K562 (cell line): ENCODE results near the gene CEBPB. TPM values are rescaled to one million over a fixed set of nuclear protein-coding genes. Genes with fewer than 3 reads are reported as not detected.

Experiments used
- CC2D1A ChIP-seq: fragments of 450-650 bp; IDR thresholded peaks from 2 replicates; pipeline ENCODE4 v1.6.1; 2017; ENCODE audit warnings: mild to moderate bottlenecking
- HNRNPK ChIP-seq: fragments of 200-400 bp; formaldehyde crosslinking; IDR thresholded peaks from one replicate; pipeline ENCODE4 v1.6.1; 2018; ENCODE audit warnings: mild to moderate bottlenecking, low read depth, low read length; ENCODE audit not compliant: poor library complexity, severe bottlenecking
- NRF1 ChIP-seq, 2 experiments: fragments of 450-650 bp; IDR thresholded peaks in 1 of 2; conservative IDR thresholded peaks in 1 of 2; 2 replicates each; pipeline ENCODE4 v1.6.1; 2014; ENCODE audit warnings: mild to moderate bottlenecking in 2 of 2
- POU5F1 ChIP-seq: fragments of 150-350 bp; IDR thresholded peaks from 2 replicates; pipeline ENCODE4 v1.6.1; 2014; ENCODE audit warnings: borderline replicate concordance, low read length, low read depth, mild to moderate bottlenecking; ENCODE audit not compliant: partially characterized antibody
- RAD21 ChIP-seq, 2 experiments: fragments of 250-450 bp in 1 of 2; fragments of 450-650 bp in 1 of 2; sonication (Bioruptor Pico) in 1 of 2; formaldehyde crosslinking in 1 of 2; IDR thresholded peaks in 1 of 2; conservative IDR thresholded peaks in 1 of 2; 2 replicates each; pipeline versions ENCODE4 v1.4.0 to v1.8.0; 2020 to 2022; ENCODE audit warnings: mild to moderate bottlenecking in 2 of 2, moderate library complexity in 1 of 2
- RBM22 ChIP-seq: fragments of 200-400 bp; formaldehyde crosslinking; IDR thresholded peaks from 2 replicates; pipeline ENCODE4 v1.6.1; 2018; ENCODE audit warnings: low read length, low read depth; ENCODE audit not compliant: poor library complexity, severe bottlenecking
- SP1 ChIP-seq: sonication (generic); formaldehyde crosslinking; IDR thresholded peaks from 2 replicates; pipeline ENCODE4 v1.8.1; 2022; ENCODE audit warnings: mild to moderate bottlenecking, missing genetic modification reagents
- SRSF7 ChIP-seq: fragments of 200-400 bp; formaldehyde crosslinking; optimal IDR thresholded peaks from 2 replicates; pipeline ENCODE3; 2017; ENCODE audit warnings: mild to moderate bottlenecking, low read depth, low read length
- TCFL5 ChIP-seq: fragments of 250-450 bp; sonication (Bioruptor Pico); conservative IDR thresholded peaks from 2 replicates; pipeline ENCODE4 v1.6.1; 2021; ENCODE audit warnings: mild to moderate bottlenecking, moderate library complexity, matching md5 sums
- TFAP4 ChIP-seq: sonication (generic); formaldehyde crosslinking; IDR thresholded peaks from 2 replicates; pipeline ENCODE4 v1.8.0; 2022; ENCODE audit warnings: missing genetic modification reagents, mild to moderate bottlenecking, moderate library complexity, borderline replicate concordance
- XRCC3 ChIP-seq: fragments of 450-650 bp; IDR thresholded peaks from 2 replicates; pipeline ENCODE4 v1.6.1; 2017; ENCODE audit warnings: mild to moderate bottlenecking, moderate library complexity
- ZBTB7A ChIP-seq: IDR thresholded peaks from 2 replicates; pipeline ENCODE4 v1.6.1; 2011; ENCODE audit warnings: low read depth, mild to moderate bottlenecking, low read length, moderate library complexity, borderline replicate concordance; ENCODE audit not compliant: control insufficient read depth
- ZNF280B ChIP-seq: fragments of 250-450 bp; sonication (Bioruptor Pico); IDR thresholded peaks from 2 replicates; pipeline ENCODE4 v1.5.1; 2021; ENCODE audit warnings: mild to moderate bottlenecking
- ZNF316 ChIP-seq: fragments of 450-650 bp; IDR thresholded peaks from 2 replicates; pipeline ENCODE4 v1.6.1; 2016
- ZNF445 ChIP-seq: fragments of 250-450 bp; sonication (Bioruptor Pico); IDR thresholded peaks from 2 replicates; pipeline ENCODE4 v1.4.0; 2020; ENCODE audit warnings: low read depth, mild to moderate bottlenecking, moderate library complexity
- ZNF79 ChIP-seq: fragments of 250-450 bp; sonication (Bioruptor Pico); IDR thresholded peaks from 2 replicates; pipeline ENCODE4 v1.4.0; 2020; ENCODE audit warnings: low read depth, mild to moderate bottlenecking, moderate library complexity
- polyA plus RNA-seq, 8 experiments: library from polyadenylated mRNA; depleted of rRNA in 4 of 8; stranded (reverse) in 5 of 8; unstranded in 3 of 8; fragments of >200 nt; fragmentation: Nextera tagmentation in 2 of 8; fragmentation: Illumina TruSeq in 1 of 8; extraction: Ambion mirVana in 2 of 8; extraction: Trizol in 1 of 8; gene quantifications; 2 replicates each; pipeline versions ENCODE4 v1.2.1 to v1.2.3, GENCODE V29; 2011 to 2014; ENCODE audit warnings: inconsistent platforms in 1 of 8, missing spikeins in 1 of 8
- total RNA-seq, 7 experiments: library from RNA; depleted of rRNA in 6 of 7; stranded (reverse); fragments of >200 nt in 6 of 7; fragmentation: Illumina TruSeq in 2 of 7; extraction: Trizol in 2 of 7; gene quantifications; 2 replicates each; pipeline versions ENCODE4 v1.2.1 to v1.2.3, GENCODE V29; 2011 to 2021; ENCODE audit warnings: low replicate concordance in 1 of 7
- TF ChIP-seq, protein P1 (sequence below): fragments of 450-650 bp; formaldehyde crosslinking; IDR thresholded peaks from 2 replicates; pipeline ENCODE4 v1.4.0; 2022; ENCODE audit warnings: mild to moderate bottlenecking, moderate library complexity
- TF ChIP-seq, protein P2 (sequence below), 2 experiments: fragments of 450-650 bp in 1 of 2; sonication (generic) in 1 of 2; formaldehyde crosslinking in 1 of 2; IDR thresholded peaks in 1 of 2; conservative IDR thresholded peaks in 1 of 2; 2 replicates each; pipeline versions ENCODE4 v1.6.1 to v1.8.1; 2016 to 2023; ENCODE audit warnings: mild to moderate bottlenecking in 2 of 2, moderate library complexity in 2 of 2, inconsistent platforms in 1 of 2, missing genetic modification reagents in 1 of 2
- TF ChIP-seq, protein P3 (sequence below): fragments of 200-800 bp; sonication (Bioruptor generic); IDR thresholded peaks from 2 replicates; pipeline ENCODE4 v1.6.1; 2017; ENCODE audit warnings: missing genetic modification characterization, missing compliant biosample characterization

Gene CEBPB
- total and polyA plus RNA-seq, 9 of the 15 experiments (the other 6 are each of a cell fraction or from before 2014, with no cell fraction given): 1.2 to 72.6 (median 7.8) TPM

DNA sequence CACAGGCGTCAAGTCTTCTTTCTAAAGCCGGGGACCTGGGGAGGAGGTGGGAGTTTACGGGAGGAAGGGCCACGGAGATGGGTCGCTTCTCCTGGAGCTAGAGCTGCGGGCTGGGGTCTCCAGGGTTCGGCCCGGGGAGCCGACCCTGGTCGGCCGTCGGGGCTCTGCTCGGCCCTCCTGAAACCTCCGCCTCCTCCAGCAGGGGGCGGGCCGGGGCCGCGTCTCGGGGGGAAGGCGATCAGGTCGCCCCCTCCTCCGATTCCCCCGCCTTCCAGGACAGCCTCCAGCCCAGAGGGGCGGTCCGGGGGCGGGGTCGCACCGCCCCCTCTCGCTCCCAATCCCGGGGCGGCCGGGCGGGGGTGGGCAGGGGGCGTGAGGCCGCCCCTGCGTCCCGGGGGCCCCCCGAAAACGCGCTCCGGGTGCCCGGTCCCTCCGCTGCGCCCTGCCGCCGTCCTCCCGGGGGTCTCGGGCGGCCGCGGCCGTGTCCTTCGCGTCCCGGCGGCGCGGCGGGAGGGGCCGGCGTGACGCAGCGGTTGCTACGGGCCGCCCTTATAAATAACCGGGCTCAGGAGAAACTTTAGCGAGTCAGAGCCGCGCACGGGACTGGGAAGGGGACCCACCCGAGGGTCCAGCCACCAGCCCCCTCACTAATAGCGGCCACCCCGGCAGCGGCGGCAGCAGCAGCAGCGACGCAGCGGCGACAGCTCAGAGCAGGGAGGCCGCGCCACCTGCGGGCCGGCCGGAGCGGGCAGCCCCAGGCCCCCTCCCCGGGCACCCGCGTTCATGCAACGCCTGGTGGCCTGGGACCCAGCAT is at the start of gene CEBPB (continued):
- TF ChIP-seq ZNF280B (CRISPR knock-in tag): no peak
- peak; percentile 39; the same call in 1 of the 2 replicates for TF ChIP-seq CC2D1A
- TF ChIP-seq POU5F1: no peak
- peak; percentile 78 for TF ChIP-seq ZNF316
- TF ChIP-seq ZNF79 (CRISPR knock-in tag): no peak
- peak; percentile 91 for TF ChIP-seq SRSF7
- TF ChIP-seq NRF1 (conservative IDR thresholded peaks at IDR 0.05 in 1 of 2, IDR thresholded peaks at IDR 0.05 in 1 of 2): peak in 1 of 2 experiments; percentile 40; a peak in 2 of 4 replicates
- no peak for TF ChIP-seq XRCC3
- peak; percentile 99 for TF ChIP-seq RBM22
- TF ChIP-seq, protein P1, sequence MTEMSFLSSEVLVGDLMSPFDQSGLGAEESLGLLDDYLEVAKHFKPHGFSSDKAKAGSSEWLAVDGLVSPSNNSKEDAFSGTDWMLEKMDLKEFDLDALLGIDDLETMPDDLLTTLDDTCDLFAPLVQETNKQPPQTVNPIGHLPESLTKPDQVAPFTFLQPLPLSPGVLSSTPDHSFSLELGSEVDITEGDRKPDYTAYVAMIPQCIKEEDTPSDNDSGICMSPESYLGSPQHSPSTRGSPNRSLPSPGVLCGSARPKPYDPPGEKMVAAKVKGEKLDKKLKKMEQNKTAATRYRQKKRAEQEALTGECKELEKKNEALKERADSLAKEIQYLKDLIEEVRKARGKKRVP (CRISPR knock-in tag): peak; percentile 49; the same call in 1 of the 2 replicates
- peak; percentile 53; the same call in 1 of the 2 replicates for TF ChIP-seq SP1 (CRISPR knock-in tag)
- no peak for TF ChIP-seq TCFL5 (CRISPR knock-in tag)
- TF ChIP-seq TFAP4 (CRISPR knock-in tag): peak; percentile 36; the same call in 1 of the 2 replicates
- TF ChIP-seq RAD21 (CRISPR knock-in tag; conservative IDR thresholded peaks at IDR 0.05 in 1 of 2, IDR thresholded peaks at IDR 0.05 in 1 of 2): peak; percentile 81 to 84
- no peak for TF ChIP-seq ZNF445 (CRISPR knock-in tag)
- peak; percentile 98 for TF ChIP-seq ZBTB7A
- TF ChIP-seq, protein P2, sequence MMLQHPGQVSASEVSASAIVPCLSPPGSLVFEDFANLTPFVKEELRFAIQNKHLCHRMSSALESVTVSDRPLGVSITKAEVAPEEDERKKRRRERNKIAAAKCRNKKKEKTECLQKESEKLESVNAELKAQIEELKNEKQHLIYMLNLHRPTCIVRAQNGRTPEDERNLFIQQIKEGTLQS (IDR thresholded peaks at IDR 0.05): no peak
- TF ChIP-seq, protein P2 (CRISPR knock-in tag; conservative IDR thresholded peaks at IDR 0.05): 0 out of 2 replicates have a peak, but pooled peaks have one; percentile 33
- TF ChIP-seq, protein P3, sequence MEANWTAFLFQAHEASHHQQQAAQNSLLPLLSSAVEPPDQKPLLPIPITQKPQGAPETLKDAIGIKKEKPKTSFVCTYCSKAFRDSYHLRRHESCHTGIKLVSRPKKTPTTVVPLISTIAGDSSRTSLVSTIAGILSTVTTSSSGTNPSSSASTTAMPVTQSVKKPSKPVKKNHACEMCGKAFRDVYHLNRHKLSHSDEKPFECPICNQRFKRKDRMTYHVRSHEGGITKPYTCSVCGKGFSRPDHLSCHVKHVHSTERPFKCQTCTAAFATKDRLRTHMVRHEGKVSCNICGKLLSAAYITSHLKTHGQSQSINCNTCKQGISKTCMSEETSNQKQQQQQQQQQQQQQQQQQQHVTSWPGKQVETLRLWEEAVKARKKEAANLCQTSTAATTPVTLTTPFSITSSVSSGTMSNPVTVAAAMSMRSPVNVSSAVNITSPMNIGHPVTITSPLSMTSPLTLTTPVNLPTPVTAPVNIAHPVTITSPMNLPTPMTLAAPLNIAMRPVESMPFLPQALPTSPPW: peak; percentile 94
- peak; percentile 23 for TF ChIP-seq HNRNPK
